H1 (cell line): Measurements from ENCODE around the gene MIB2. TPM values are rescaled to one million over a fixed set of nuclear protein-coding genes. Genes with fewer than 3 reads are reported as not detected.
A peak's percentile ranks its signal among the peaks of the same experiment; 100 is the strongest.

Source experiments
- CTCF ChIA-PET: fragments of 300-600 bp; sonication (Branson Sonifier 250); formaldehyde crosslinking; loops from one replicate; lab custom pipeline; 2021; ENCODE audit not compliant: partially characterized antibody; lab: Charles Lee
- POLR2A ChIA-PET: fragments of 300-600 bp; sonication (Branson Sonifier 250); formaldehyde crosslinking; loops from one replicate; lab custom pipeline; 2021; ENCODE audit warnings: inconsistent platforms; ENCODE audit not compliant: partially characterized antibody; lab: Charles Lee
- DNase-seq, 2 experiments: peaks; one replicate each; pipeline versions ENCODE4 v3.0.0 to v3.0.0-alpha.2; 2010 to 2022; ENCODE audit warnings: low spot score in 2 of 2, low read depth in 1 of 2, mixed read lengths in 1 of 2
- FAIRE-seq: peaks from 2 replicates; lab custom pipeline; 2011; peaks lifted over from hg19 to GRCh38; lab: Jason Lieb, UNC
- H2AFZ ChIP-seq: 2 replicates; pipeline ENCODE4 v1.8.1; 2012; ENCODE audit warnings: low read length, inconsistent platforms
- H2AK5ac ChIP-seq: 2 replicates; pipeline ENCODE4 v1.6.1; 2013; ENCODE audit warnings: low read depth, low read length
- H2BK120ac ChIP-seq: replicated peaks from 2 replicates; pipeline ENCODE3; 2013; ENCODE audit warnings: low read depth, low read length, inconsistent platforms
- H2BK12ac ChIP-seq: 2 replicates; pipeline ENCODE4 v1.6.1; 2013; ENCODE audit warnings: low read depth, low read length
- H2BK15ac ChIP-seq: 2 replicates; pipeline ENCODE4 v1.6.1; 2013; ENCODE audit warnings: low read length
- H2BK20ac ChIP-seq: 2 replicates; pipeline ENCODE4 v1.6.1; 2013; ENCODE audit warnings: low read length
- H2BK5ac ChIP-seq: 2 replicates; pipeline ENCODE4 v1.6.1; 2013; ENCODE audit warnings: low read depth, low read length
- H3K14ac ChIP-seq: 2 replicates; pipeline ENCODE4 v1.6.1; 2013; ENCODE audit warnings: inconsistent platforms; ENCODE audit not compliant: insufficient read length
- H3K18ac ChIP-seq: 2 replicates; pipeline ENCODE4 v1.6.1; 2013; ENCODE audit warnings: low read length; ENCODE audit errors: extremely low read depth
- H3K23ac ChIP-seq: 2 replicates; pipeline ENCODE4 v1.6.1; 2013; ENCODE audit warnings: inconsistent platforms; ENCODE audit not compliant: insufficient read length
- H3K23me2 ChIP-seq: 2 replicates; pipeline ENCODE4 v1.6.1; 2013; ENCODE audit warnings: low read depth, low read length
- H3K27ac ChIP-seq: 2 replicates; pipeline ENCODE4 v1.6.1; 2011; ENCODE audit warnings: low read depth, low read length, inconsistent platforms
- H3K27me3 ChIP-seq, 4 experiments: replicated peaks in 1 of 4; 1 replicate in 1 of 4; 2 replicates in 3 of 4; pipeline versions ENCODE4 v1.6.1 to v1.8.1; 2011 to 2013; ENCODE audit warnings: low read length in 3 of 4, mild to moderate bottlenecking in 3 of 4, inconsistent platforms in 2 of 4, mixed read lengths in 2 of 4, moderate library complexity in 1 of 4; ENCODE audit not compliant: control insufficient read depth in 3 of 4, insufficient read depth in 3 of 4; ENCODE audit errors: extremely low read depth in 1 of 4
- H3K36me3 ChIP-seq, 4 experiments: 2 replicates each; pipeline versions ENCODE4 v1.6.1 to v1.8.1; 2011 to 2013; ENCODE audit warnings: mild to moderate bottlenecking in 4 of 4, low read length in 3 of 4, moderate library complexity in 2 of 4, control low read depth in 1 of 4, inconsistent platforms in 1 of 4; ENCODE audit not compliant: insufficient read depth in 4 of 4, control insufficient read depth in 2 of 4
- H3K4ac ChIP-seq: replicated peaks from 2 replicates; pipeline ENCODE3; 2013; ENCODE audit warnings: low read length, low read depth, mixed read lengths, inconsistent platforms; ENCODE audit not compliant: insufficient read length
- H3K4me1 ChIP-seq, 4 experiments: replicated peaks in 1 of 4; 1 replicate in 1 of 4; 2 replicates in 3 of 4; pipeline versions ENCODE4 v1.6.1 to v1.8.1; 2011 to 2013; ENCODE audit warnings: low read length in 3 of 4, inconsistent platforms in 2 of 4, mixed read lengths in 1 of 4; ENCODE audit not compliant: insufficient read depth in 4 of 4, control insufficient read depth in 3 of 4
- H3K4me2 ChIP-seq, 2 experiments: 2 replicates each; pipeline versions ENCODE4 v1.6.1 to v1.8.1; 2011 to 2013; ENCODE audit warnings: low read depth in 2 of 2, low read length in 2 of 2, control low read depth in 1 of 2, inconsistent platforms in 1 of 2, mild to moderate bottlenecking in 1 of 2; ENCODE audit not compliant: insufficient read depth in 1 of 2
- H3K4me3 ChIP-seq, 4 experiments: fragments of 200-600, 300-600 bp in 1 of 4; sonication (generic), shearing (Covaris generic), sonication (Bioruptor Twin) in 1 of 4; 2 replicates each; pipeline versions ENCODE4 v1.5.1 to v1.8.1; 2011 to 2016; ENCODE audit warnings: low read length in 4 of 4, low read depth in 3 of 4, control low read depth in 2 of 4, inconsistent platforms in 2 of 4, mild to moderate bottlenecking in 2 of 4, mixed read lengths in 1 of 4, moderate library complexity in 1 of 4; ENCODE audit not compliant: insufficient read depth in 2 of 4; ENCODE audit errors: extremely low read depth in 1 of 4
- H3K56ac ChIP-seq: replicated peaks from 2 replicates; pipeline ENCODE3; 2013; ENCODE audit warnings: low read depth, mild to moderate bottlenecking, mixed read lengths, low read length, inconsistent platforms; ENCODE audit not compliant: insufficient read length
- H3K79me1 ChIP-seq: 2 replicates; pipeline ENCODE4 v1.6.1; 2013; ENCODE audit warnings: low read depth, low read length, control low read depth
- H3K79me2 ChIP-seq, 2 experiments: 2 replicates each; pipeline versions ENCODE4 v1.6.1 to v1.8.1; 2012 to 2013; ENCODE audit warnings: low read length in 2 of 2, mild to moderate bottlenecking in 2 of 2, inconsistent platforms in 1 of 2; ENCODE audit not compliant: insufficient read depth in 2 of 2, control insufficient read depth in 1 of 2
- H3K9ac ChIP-seq, 4 experiments: replicated peaks in 1 of 4; 1 replicate in 1 of 4; 2 replicates in 3 of 4; pipeline versions ENCODE4 v1.6.1 to v1.8.1; 2011 to 2013; ENCODE audit warnings: low read depth in 3 of 4, low read length in 3 of 4, control low read depth in 2 of 4, mild to moderate bottlenecking in 2 of 4, moderate library complexity in 2 of 4, inconsistent platforms in 1 of 4; ENCODE audit errors: extremely low read depth in 1 of 4
- H3K9me3 ChIP-seq, 2 experiments: 2 replicates each; pipeline versions ENCODE4 v1.6.1 to v1.8.1; 2012 to 2013; ENCODE audit warnings: mild to moderate bottlenecking in 2 of 2, moderate library complexity in 2 of 2, control low read depth in 1 of 2, inconsistent platforms in 1 of 2, low read depth in 1 of 2, low read length in 1 of 2, mixed read lengths in 1 of 2; ENCODE audit not compliant: insufficient read depth in 2 of 2
- H4K20me1 ChIP-seq, 2 experiments: replicated peaks in 1 of 2; 2 replicates each; pipeline versions ENCODE3 to v1.8.1; 2011 to 2013; ENCODE audit warnings: inconsistent platforms in 2 of 2, low read length in 2 of 2, mild to moderate bottlenecking in 1 of 2; ENCODE audit not compliant: insufficient read depth in 2 of 2, control insufficient read depth in 1 of 2
- H4K5ac ChIP-seq: 2 replicates; pipeline ENCODE4 v1.6.1; 2013; ENCODE audit warnings: low read length, low read depth, mixed read lengths, inconsistent platforms; ENCODE audit not compliant: insufficient read length
- H4K8ac ChIP-seq: 2 replicates; pipeline ENCODE4 v1.8.0; 2013; ENCODE audit warnings: mild to moderate bottlenecking, moderate library complexity, low read length, inconsistent platforms; ENCODE audit not compliant: insufficient read depth; ENCODE audit errors: extremely low read depth
- H4K91ac ChIP-seq: replicated peaks from 2 replicates; pipeline ENCODE3; 2013; ENCODE audit warnings: low read length, mixed read lengths, inconsistent platforms; ENCODE audit not compliant: insufficient read length
- ATF3 ChIP-seq: IDR thresholded peaks from 2 replicates; pipeline ENCODE4 v1.6.1; 2011; ENCODE audit warnings: low read depth, mild to moderate bottlenecking, low read length; ENCODE audit not compliant: insufficient read depth
- CEBPB ChIP-seq: IDR thresholded peaks from 2 replicates; pipeline ENCODE4 v1.6.1; 2012; ENCODE audit warnings: low read depth, low read length
- HDAC6 ChIP-seq: IDR thresholded peaks from one replicate; pipeline ENCODE4 v1.7.1; 2012; ENCODE audit warnings: low read depth, mild to moderate bottlenecking, inconsistent platforms, low read length, moderate library complexity
- NRF1 ChIP-seq: IDR thresholded peaks from 2 replicates; pipeline ENCODE4 v1.6.1; 2011; ENCODE audit warnings: mild to moderate bottlenecking, low read depth, low read length, improper control_type of control experiment
- PHF8 ChIP-seq: fragments of 200-600 bp; sonication (generic); conservative IDR thresholded peaks from 2 replicates; pipeline ENCODE4 v1.7.1; 2012; ENCODE audit warnings: low read depth, mild to moderate bottlenecking, inconsistent platforms, low read length, moderate library complexity
- SIRT6 ChIP-seq: IDR thresholded peaks from one replicate; pipeline ENCODE4 v1.7.1; 2012; ENCODE audit warnings: low read length, inconsistent platforms
- SP4 ChIP-seq: IDR thresholded peaks from 2 replicates; pipeline ENCODE4 v1.6.1; 2012; ENCODE audit warnings: low read length, inconsistent platforms
- TAF7 ChIP-seq: optimal IDR thresholded peaks from 2 replicates; pipeline ENCODE3; 2011; ENCODE audit warnings: low read depth, mild to moderate bottlenecking, inconsistent platforms, low read length, moderate library complexity, borderline replicate concordance
- TBP ChIP-seq: IDR thresholded peaks from 2 replicates; pipeline ENCODE4 v1.6.1; 2011; ENCODE audit warnings: low read depth, low read length, improper control_type of control experiment
- TEAD4 ChIP-seq: IDR thresholded peaks from 2 replicates; pipeline ENCODE4 v1.6.1; 2012; ENCODE audit warnings: low read depth, low read length, inconsistent platforms, mixed read lengths
- WGBS, 2 experiments: shearing (Covaris generic) in 1 of 2; methylation state at CpG; one replicate each; pipeline versions ENCODE4 v1.1.6 to v1.1.7; 2013 to 2015; ENCODE audit warnings: low lambda C conversion rate in 2 of 2, mixed read lengths in 2 of 2, inconsistent platforms in 1 of 2, low coverage in 1 of 2, missing lambda C conversion rate in 1 of 2; ENCODE audit not compliant: insufficient replicate concordance in 2 of 2, insufficient coverage in 1 of 2, insufficient read length in 1 of 2; ENCODE audit errors: extremely low coverage in 1 of 2, missing lambda C conversion rate in 1 of 2; 5-methylcytosine and 5-hydroxymethylcytosine counted together
- polyA plus RNA-seq, 7 experiments: library from polyadenylated mRNA; depleted of rRNA in 3 of 7; stranded (reverse) in 5 of 7; unstranded in 2 of 7; fragments of >200 nt in 5 of 7; fragments of 200-250 nt in 2 of 7; gene quantifications; 1 replicate in 5 of 7; 2 replicates in 1 of 7; 4 replicates in 1 of 7; pipeline versions ENCODE4 v1.2.1 to v1.2.3, GENCODE V29; 2011 to 2013; ENCODE audit warnings: missing spikeins in 2 of 7, mixed read lengths in 2 of 7
- total RNA-seq: library from RNA; stranded (reverse); fragmentation: NEBNext Ultra II Directional; extraction: Animal tissue kit (Norgen Biotek cat#: 25700); gene quantifications from 2 replicates; pipeline ENCODE4 v1.2.1, GENCODE V29; 2021

MIB2 gene
- total and polyA plus RNA-seq, 2 of the 8 experiments (the other 6 are each of a cell fraction or from before 2014, with no cell fraction given), result 32.5 to 60.0 TPM

- POLR2A ChIA-PET, result interaction anchor here (0.8 to 21.2 kb wide), 13 partner anchors 9 to 175 kb away, joined by 3 to 367 read pairs (median 4); partner anchors contain the start of genes CCNL2 and MIB2
- 3% methylated on average over 64 of the region's 87 CpGs; no CpG with 5 or more reads in 1 of the 2 experiments for WGBS, 2 experiments
- TF ChIP-seq CEBPB, result no peak
- no peak; the same call in 1 of the 2 replicates for TF ChIP-seq SP4
- TF ChIP-seq TEAD4, result no peak
- TF ChIP-seq TAF7, result no peak
- peak; percentile 93 for TF ChIP-seq PHF8
- peak; percentile 99 for TF ChIP-seq ATF3
- peak; percentile 94 for TF ChIP-seq TBP
- TF ChIP-seq NRF1, result no peak
- no peak for TF ChIP-seq HDAC6
- no peak for TF ChIP-seq SIRT6
Observed at GRCh38 chr1:1574721-1575537, 40.4 kb upstream of the MIB2 start, which contains the start of gene SSU72. TSS of gene SSU72 (minus strand) at chr1:1574863. CDS start at chr1:1574557, 306 bp downstream.

More at GRCh38 chr1:1574721-1575537, 40.4 kb upstream of the MIB2 start, which contains the start of gene SSU72:
- Histone ChIP-seq H3K23ac (no peak within 1 kb of the TSS), H2BK15ac (no peak within 1 kb of the TSS), H3K4me3 (peak within 1 kb of the TSS; percentile 84 to 99 (median 94)), H2BK120ac (no peak within 1 kb of the TSS), H3K27ac (peak within 1 kb of the TSS; percentile 99), H3K56ac (peak within 1 kb of the TSS; percentile 70), H2BK20ac (no peak within 1 kb of the TSS), H4K91ac (peak within 1 kb of the TSS; percentile 93), H2BK5ac (peak within 1 kb of the TSS; percentile 96), H4K5ac (peak within 1 kb of the TSS; percentile 91), H3K4me2 (peak within 1 kb of the TSS; percentile 82 to 100), H3K36me3 (peaks cover 0 to 17% (median 1%) of the 10 kb centered on the region in 4 experiments; a peak in 1 of 8 replicates), H4K20me1 (peaks cover 3 to 4% of the 10 kb centered on the region in 2 experiments), H3K4ac (peak within 1 kb of the TSS; percentile 94), H3K79me2 (peaks cover 27 to 45% of the 10 kb centered on the region in 2 experiments), H3K18ac (peak within 1 kb of the TSS; percentile 83), H3K79me1 (peaks cover 2% of the 10 kb centered on the region), H3K14ac (no peak within 1 kb of the TSS), H4K8ac (peak within 1 kb of the TSS; percentile 100), H2BK12ac (no peak within 1 kb of the TSS; the same call in 1 of the 2 replicates), H3K9me3 (no peaks in the 10 kb centered on the region), H3K4me1 (peaks cover 0 to 2% (median 0%) of the 10 kb centered on the region in 4 experiments; a peak in 2 of 7 replicates), H3K23me2 (peaks cover 8% of the 10 kb centered on the region; the same call in 1 of the 2 replicates), H3K9ac (peak within 1 kb of the TSS; percentile 96 to 100 (median 97)), H3K27me3 (no peaks in the 10 kb centered on the region), H2AK5ac (no peak within 1 kb of the TSS), H2AFZ (peak within 1 kb of the TSS; percentile 77; the same call in 1 of the 2 replicates)
- CTCF ChIA-PET, result interaction anchor here (0.7 kb wide), 1 partner anchor 50 kb away, joined by 3 read pairs; no protein-coding TSS in a partner anchor
- DNase-seq (peak; percentile 70 to 98), FAIRE-seq (no peak)
